NCI-H2196 treated with DMSO at 0.1 percent for 48 hours (cell line): ENCODE results near the gene RNF121.
A peak's percentile ranks its signal among the peaks of the same experiment; 100 is the strongest.
"Not testable (repeated sequence)": the region's sequence is repeated elsewhere in the genome, so short reads cannot be mapped to it uniquely, and the experiment has no call there.

Source experiments
- DNase-seq: peaks from one replicate; lab custom pipeline; 2025; ENCODE audit not compliant: unreplicated experiment; lab: John Stamatoyannopoulos, UW

The RNF121 gene

GRCh38 chr11:71928737-71929443, at the start of gene RNF121:
Gene RNF121, plus strand, starts transcription at chr11:71929046. Its CDS starts 16 bp downstream, at chr11:71929062.
- peak; percentile 94 for DNase-seq

DNA sequence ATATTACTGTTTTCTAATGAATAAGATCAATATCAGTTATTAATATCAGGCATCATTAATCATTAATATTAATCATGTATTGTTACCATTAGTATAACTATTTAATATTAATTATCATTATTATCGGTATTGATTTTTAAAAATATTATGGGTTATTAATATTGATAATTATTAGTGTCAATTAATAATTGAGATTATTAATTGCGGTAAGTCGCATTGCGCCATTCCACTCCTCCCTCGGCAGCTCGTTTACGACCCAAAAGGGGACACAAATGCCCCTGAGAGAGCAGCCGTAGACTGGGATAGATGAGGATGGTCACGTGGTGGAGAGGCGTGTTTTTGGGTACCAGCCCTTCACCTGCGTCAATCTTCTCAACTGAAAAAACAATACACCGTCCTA, 43.0 kb upstream of the RNF121 start:
- DNase-seq, result not testable (repeated sequence)

- not testable (repeated sequence) for DNase-seq
These were observed 40.4 kb upstream of the RNF121 start for GRCh38 chr11:71888335-71889010.

GRCh38 chr11:71889181-71889872, 39.5 kb upstream of the RNF121 start:
- not testable (repeated sequence) for DNase-seq

DNA sequence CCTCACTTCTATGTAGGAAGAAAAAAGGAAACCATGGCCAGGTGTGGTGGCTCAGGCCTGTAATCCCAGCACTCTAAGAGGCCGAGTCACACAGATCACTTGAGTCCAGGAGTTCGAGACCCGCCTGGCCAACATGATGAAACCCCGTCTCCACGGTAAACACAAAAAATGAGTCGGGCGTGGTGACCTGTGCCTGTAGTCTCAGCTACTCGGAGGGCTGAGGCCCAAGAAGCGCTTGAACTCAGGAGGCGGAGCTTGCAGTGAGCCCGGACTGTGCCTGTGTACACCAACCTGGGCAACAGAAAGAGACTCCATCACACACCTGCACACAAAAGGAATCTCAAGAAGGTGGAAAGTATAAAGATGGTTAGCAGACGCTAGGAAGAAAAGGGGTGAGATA, 32.9 kb upstream of the RNF121 start:
- DNase-seq, result no peak

DNA sequence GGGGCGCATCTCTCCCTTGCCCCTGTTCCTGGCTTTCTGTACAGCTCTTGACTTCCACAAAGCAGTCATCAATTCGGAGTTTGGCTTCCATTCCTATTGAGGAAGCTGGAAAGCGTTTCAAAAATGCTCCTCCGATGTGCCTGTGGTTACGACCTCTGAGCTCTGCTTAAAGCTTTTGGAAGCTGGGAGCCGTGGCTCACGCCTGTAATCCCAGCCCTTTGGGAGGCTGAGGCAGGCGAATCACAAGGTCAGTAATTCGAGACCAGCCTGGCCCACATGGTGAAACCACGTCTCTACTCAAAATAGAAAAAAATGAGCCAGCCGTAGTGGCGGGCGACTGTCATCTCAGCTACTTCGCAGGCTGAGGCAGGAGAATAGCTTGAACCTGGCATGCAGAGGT, 27.7 kb upstream of the RNF121 start:
- DNase-seq, result not testable (repeated sequence)

- DNase-seq, result no peak
These were observed 20.6 kb upstream of the RNF121 start for GRCh38 chr11:71908218-71908617.

DNA sequence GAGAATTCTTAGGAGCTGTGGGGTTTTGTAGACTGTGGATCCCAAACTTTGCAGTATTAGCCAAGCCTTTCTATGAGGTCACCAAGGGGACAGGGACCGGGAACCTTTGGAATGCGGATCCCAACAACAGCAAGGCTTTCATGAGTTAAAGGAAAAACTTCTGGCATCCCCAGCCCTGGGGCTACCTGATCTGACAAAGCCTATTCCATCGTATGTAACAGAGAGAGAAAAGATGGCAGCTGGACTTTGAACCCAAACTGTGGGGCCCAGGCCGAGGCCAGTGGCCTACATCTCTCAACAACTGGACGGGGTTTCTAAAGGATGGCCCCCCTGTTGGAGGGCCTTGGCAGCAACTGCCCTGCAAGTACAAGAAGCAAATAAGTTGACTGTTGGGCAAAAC, 18.1 kb upstream of the RNF121 start:
- not testable (repeated sequence) for DNase-seq

- not testable (repeated sequence) for DNase-seq
These were observed 17.4 kb upstream of the RNF121 start for GRCh38 chr11:71911321-71911985.

DNA sequence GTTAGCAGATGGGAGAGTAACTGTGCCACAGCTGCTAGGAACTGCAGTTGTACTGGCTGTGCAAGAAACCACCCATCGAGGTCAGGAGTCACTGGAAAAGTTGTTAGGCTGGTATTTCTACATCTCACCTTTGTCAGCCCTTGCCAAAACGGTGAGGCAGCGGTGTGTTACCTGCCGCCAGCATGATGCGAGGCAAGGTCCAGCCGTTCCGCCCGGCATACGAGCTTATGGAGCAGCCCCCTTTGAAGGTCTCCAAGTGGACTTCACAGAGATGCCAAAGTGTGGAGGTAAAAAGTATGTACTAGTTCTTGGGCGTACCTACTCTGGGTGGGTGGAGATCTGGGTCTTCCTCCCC, 16.9 kb upstream of the RNF121 start:
- DNase-seq, result not testable (repeated sequence)

- no peak for DNase-seq
These were observed 14.9 kb upstream of the RNF121 start for GRCh38 chr11:71913756-71914526.

DNA sequence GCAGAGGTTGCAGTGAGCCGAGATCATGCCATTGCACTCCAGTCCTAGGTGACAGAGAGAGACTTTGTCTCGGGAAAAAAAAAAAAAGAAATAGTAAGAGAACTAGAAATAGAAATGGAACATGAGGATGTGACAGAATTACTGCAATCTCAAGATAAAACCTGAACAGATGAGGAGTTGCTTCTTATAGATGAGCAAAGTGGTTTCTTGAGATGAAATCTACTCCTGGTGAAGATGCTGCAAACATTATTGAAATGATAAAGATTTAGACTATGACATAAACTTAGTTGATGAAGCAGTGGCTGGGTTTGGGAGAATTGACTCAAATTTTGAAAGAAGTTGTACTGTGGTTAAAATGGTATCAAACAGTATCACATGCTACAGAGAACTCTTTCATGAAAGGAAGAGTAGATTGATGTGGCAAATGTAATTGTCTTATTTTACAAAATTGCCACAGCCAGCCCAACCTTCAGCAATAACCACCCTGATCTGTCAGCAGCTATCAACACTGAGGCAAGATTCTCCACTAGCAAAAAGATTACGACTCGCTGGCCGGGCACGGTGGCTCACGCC, 14.1 kb upstream of the RNF121 start:
- DNase-seq, result no peak

DNA sequence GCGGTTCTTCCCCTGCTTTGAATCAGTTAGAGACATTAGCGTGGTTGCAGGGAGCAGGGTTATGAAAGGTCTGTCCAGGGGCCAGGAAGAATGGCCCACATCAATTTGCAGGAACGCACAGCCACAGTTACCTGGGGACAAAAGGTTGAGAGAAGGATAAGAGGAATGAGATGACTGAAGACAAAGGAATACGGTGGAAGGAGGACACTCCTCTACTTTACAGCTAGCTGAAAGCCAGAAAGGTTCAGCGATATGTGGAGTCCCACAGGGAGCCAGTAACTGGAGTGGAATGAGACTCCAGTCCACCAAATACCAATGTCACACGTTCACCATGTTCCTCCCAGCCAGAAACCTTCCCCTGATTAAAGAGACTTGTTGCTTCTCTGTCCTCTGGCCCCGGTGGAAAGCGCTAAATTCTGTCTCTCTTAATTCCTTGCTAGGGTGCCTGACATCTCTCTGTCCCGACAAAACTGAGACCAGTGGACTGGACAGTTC, 11.2 kb upstream of the RNF121 start:
- no peak for DNase-seq

DNA sequence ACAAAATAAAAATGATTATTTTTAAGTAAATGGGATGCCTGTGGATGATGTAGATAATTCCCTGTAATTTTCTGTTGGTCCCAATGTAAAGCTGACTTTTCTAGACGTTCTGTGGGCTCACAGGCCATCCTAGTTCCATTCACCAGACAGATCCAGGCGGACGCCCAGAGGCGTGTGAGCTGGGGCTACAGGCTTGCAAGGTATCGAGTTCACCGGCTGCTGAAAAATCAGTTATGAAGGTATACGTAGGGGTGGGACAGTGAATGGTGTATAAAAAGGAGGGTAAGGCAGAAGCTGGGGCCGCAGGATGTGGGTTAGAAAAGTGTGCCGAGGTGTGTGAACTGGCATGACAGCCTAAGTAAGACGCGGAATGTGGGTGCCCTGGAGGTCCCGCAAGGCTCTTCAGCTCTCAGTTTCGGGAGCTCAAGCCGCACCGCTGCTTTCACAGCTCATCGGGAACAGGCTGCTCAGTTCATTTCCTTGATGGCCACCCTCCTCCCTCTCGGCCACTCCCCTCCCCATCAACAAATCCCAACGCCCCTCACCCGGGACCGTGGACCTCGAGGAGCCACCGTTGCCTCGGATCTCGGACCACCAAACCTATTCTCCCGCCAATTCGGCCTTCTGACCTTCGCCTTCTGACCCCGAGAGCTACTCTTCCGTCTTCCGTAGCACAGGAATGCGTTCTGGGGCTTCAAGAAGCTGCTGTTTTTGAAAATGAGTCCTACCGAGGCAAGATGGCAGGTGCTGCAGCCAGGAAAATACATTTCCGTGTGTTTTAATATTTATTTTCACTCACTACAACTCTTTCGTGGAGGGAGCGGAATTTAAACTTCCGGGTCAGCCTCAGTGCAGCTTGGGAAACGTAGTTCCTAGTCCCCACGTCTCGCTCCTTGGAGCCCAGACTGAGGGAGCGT, 768 bp upstream of the RNF121 start, which contains the start of gene XNDC1N:
Gene XNDC1N (minus strand): TSS at position 775 of the 917 bp plus-strand sequence. CDS start 5,241 bp downstream, outside the sequence.
- peak; percentile 92 for DNase-seq

DNA sequence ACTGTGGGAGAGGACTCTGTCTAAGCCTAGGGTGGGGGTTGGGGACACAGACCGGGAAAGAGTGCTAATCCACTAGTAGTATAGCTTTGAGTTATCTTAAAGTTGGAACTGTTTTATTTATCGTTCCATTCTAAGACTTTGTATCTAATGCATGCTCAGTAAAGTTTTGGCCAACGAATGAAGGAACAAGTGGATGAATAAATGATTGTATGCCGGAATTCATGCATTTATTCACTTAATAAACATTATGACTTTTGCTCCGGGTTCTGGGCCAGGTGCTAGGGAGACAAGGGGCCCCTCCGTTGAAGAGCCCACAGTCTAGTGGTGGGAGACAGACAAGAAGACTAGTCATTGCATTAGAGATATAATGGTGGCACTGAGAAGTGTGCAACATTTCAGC, 645 bp downstream of the RNF121 start:
- DNase-seq, result no peak

DNA sequence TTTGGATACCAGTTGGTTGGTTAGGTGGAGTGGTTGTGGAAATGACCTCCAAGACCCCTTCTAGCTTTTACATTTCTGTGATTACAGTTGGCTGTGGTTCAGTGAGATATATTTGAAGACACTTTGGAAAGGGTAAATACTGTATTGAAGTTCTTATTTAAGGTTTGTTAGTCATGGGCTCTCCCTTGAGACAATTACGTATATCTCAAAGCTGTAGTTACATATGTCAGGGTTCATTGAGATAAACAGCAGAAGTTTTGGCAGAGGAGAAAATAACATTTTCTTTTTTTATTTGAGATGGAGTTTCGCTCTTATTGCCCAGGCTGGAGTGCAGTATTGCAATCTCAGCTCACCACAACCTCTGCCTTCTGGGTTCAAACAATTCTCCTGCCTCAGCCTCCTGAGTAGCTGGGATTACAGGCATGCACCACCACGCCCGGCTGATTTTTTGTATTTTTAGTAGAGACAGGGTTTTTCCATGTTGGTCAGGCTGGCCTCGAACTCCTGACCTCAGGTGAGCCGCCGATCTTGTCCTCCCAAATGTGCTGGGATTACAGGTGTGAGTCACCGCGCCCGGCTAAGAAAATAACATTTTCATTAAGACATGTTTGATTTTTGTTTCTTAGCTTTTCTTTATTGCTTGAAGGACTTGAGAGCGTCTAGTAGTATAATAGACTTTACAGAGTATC, 1.9 kb downstream of the RNF121 start:
- no peak for DNase-seq

DNA sequence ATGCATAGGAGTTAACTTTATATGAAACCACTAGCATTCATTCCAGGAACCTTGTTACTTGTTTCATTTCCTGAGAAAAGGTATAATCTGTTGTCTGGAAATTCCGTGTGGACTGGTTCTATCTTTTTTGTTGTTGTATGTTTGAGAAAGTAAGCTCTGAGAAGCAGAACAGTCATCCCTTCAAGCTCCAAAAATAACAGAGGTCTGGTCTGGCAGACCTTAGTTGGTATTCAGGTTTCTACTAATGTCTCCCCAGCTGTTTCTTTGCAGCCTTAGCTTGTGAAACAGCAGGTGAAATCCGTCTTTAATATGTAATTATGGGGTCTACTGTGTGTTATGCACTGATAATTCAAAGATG, 2.4 kb downstream of the RNF121 start:
- DNase-seq, result no peak

DNA sequence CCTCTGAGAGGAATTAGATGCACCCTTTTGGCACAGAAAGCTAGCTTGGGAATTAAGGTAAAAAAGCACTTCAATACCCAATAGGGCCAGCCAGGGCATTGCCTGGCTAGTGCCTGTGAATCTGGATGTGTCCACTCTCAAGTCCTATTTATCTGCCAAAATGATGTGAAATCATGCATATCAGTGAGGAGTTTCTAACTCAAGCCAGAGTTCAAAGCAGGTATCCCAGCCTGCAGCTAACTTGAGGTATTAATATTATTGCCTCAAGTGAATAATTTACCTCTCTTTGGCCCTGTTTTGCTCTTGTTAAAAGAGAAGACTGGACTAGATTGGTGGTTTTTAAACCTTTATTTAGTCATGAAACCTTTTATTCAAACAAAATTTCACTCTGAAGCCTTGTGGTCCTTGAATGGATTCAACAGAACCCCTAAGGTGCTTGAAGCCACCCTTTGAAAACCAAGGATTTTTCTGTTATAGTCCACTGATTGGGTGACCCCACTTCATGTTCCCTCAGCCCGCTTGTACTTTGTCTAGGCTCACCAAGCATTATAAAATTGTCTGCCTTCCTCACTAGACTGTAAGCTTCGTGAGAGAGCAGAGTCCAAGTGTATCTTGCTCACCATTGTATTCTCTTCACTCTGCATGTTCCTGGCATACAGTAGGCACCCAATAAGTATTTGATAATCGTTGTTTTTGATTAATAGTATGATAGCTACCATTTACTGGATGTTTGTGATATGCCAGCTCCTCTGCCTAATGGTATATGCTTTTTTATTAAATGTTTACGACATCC, 4.5 kb downstream of the RNF121 start:
- DNase-seq, result no peak
